Memory B cell (primary cell): ENCODE data around the gene RGS6.

Experiments
- ATAC-seq: fragments of 150-1000 bp; cut with Tn5 transposase; 2 replicates; pipeline ENCODE4 v1.10.0; 2021; ENCODE audit warnings: low read depth, mild to moderate bottlenecking, moderate library complexity
- DNase-seq, 2 donors: peaks; one replicate each; pipeline ENCODE4 v3.0.0; 2022; ENCODE audit warnings: low spot score in 2 of 2
- H3K27ac Mint-ChIP-seq: one replicate; pipeline ENCODE4 v1.8.0; 2022; ENCODE audit warnings: mild to moderate bottlenecking, moderate library complexity, mixed read lengths
- H3K27me3 Mint-ChIP-seq: one replicate; pipeline ENCODE4 v1.8.0; 2022; ENCODE audit warnings: mixed read lengths
- H3K36me3 Mint-ChIP-seq: one replicate; pipeline ENCODE4 v1.8.0; 2022; ENCODE audit warnings: mild to moderate bottlenecking, mixed read lengths
- H3K4me1 Mint-ChIP-seq: one replicate; pipeline ENCODE4 v1.8.0; 2022; ENCODE audit warnings: mixed read lengths
- H3K4me3 Mint-ChIP-seq: one replicate; pipeline ENCODE4 v1.8.0; 2022; ENCODE audit warnings: mild to moderate bottlenecking, moderate library complexity, mixed read lengths
- H3K9me3 Mint-ChIP-seq: one replicate; pipeline ENCODE4 v1.8.0; 2022; ENCODE audit warnings: mixed read lengths

The RGS6 gene

DNA sequence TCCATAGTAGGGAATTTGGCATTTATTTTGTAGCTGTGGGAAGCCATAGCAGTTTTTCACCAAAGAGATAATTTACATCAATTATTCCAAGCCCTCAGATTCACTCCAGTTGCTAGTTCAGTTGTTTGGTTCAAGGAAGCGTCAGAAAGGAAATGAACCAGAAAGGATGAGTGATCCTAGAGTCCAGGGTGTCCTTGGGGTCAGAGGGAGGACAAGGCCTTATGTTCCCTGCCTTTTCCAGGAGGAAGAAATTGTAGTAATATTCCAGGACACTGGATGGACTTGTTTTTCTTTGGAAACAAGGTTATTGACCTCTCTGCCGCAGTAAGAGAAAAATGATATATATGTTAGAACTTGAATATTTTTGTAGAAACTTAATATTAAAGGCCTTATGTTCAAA is 409.5 kb downstream of the RGS6 start:
- Mint-ChIP-seq H3K36me3 (no peaks in the 10 kb centered on the region), H3K4me3 (no peak overlapping the region), H3K4me1 (no peaks in the 10 kb centered on the region), H3K27ac (no peak overlapping the region), H3K9me3 (peaks cover 2% of the 10 kb centered on the region), H3K27me3 (peaks cover 17% of the 10 kb centered on the region)
- ATAC-seq (no peak), DNase-seq (no peak)

DNA sequence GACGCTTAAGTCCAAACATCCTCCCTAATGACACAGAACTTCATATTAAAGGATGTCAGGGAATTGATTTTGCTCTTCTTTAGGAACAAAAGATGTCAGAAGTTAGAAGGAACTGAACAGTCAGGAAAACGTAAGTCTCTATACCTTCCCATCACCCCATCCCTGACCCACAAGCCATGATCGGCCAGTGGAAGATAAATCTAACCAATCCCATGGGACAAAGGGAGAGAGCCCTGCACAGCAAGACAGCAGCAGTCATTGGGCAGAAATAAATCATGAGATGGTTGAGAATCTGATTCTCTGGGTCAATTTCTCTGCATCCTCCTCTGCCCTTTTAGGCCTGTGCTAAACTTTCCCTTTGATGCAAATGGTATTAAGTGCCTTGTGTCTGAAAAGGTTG is 414.9 kb downstream of the RGS6 start:
- Mint-ChIP-seq H3K27ac (no peak overlapping the region), H3K9me3 (no peaks in the 10 kb centered on the region), H3K4me1 (no peaks in the 10 kb centered on the region), H3K36me3 (no peaks in the 10 kb centered on the region), H3K4me3 (no peak overlapping the region), H3K27me3 (peaks cover 8% of the 10 kb centered on the region)
- DNase-seq (no peak), ATAC-seq (no peak)

DNA sequence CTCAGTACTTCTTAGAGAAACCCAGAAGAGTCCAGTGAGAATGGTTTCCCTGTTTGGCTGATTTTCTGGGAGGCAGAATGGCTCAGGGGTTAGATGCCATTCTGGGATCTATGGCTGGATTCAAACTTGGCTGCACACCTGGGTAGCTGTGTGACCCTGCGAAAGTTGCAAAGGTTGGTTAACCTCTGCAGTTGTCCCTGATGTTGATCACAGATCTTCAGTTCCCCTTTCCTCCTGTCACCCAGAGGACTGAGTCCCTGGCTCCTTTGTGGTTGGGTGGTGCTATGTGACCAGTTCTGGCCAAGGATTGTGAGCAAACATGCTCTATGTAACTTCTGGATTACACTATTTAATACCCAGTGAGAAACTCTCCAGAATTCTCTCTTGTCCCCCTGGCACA is 418.0 kb downstream of the RGS6 start:
- peaks cover 11% of the 10 kb centered on the region for H3K27me3 Mint-ChIP-seq
- H3K9me3 Mint-ChIP-seq, result no peaks in the 10 kb centered on the region
- no peak overlapping the region for H3K4me3 Mint-ChIP-seq
- ATAC-seq, result peak; percentile 17
- no peaks in the 10 kb centered on the region for H3K36me3 Mint-ChIP-seq
- no peak for DNase-seq
- H3K4me1 Mint-ChIP-seq, result no peaks in the 10 kb centered on the region
- H3K27ac Mint-ChIP-seq, result no peak overlapping the region

DNA sequence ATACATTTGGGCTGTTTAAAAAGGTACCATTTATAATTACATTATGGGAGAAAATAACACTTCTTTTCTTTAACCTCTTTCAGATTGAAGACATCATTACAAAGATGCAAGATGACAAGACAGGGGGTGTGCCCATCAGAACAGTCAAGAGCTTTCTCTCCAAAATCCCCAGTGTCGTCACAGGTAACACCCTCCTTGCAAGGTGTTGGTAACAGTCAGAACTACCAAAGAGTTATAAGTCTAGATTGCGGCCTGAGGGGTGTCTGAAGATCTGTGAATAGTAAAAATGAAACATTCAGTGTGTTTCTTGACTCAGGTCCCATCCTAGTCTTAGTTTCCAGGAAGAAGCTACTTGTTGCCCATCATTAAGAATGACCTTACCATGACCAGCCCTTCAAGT is 419.8 kb downstream of the RGS6 start:
- Mint-ChIP-seq H3K36me3 (no peaks in the 10 kb centered on the region), H3K27me3 (peaks cover 13% of the 10 kb centered on the region), H3K9me3 (no peaks in the 10 kb centered on the region), H3K4me1 (no peaks in the 10 kb centered on the region), H3K4me3 (no peak overlapping the region), H3K27ac (no peak overlapping the region)
- no peak for ATAC-seq
- DNase-seq, result no peak

DNA sequence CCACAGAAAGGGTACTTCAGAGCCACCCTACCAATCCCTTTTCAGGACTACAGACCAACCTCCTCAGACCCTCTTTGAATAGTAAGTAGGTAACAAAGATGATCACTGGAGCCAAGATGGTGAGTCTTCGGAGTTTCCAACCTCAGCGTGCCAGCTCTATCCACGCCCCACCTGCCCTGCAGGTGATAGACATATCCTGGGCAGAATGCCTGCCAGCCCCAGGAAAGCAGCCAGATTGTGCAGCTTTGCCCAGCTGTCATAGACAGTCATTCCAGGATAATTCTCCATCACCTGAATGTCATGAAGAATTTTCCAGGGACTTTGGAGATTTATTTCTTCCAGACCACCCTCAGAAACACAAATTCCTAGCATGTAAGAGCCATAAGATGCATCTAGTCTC is 434.4 kb downstream of the RGS6 start:
- no peak overlapping the region for H3K4me3 Mint-ChIP-seq
- DNase-seq (no peak), ATAC-seq (no peak)
- no peaks in the 10 kb centered on the region for H3K36me3 Mint-ChIP-seq
- no peak overlapping the region for H3K27ac Mint-ChIP-seq
- no peaks in the 10 kb centered on the region for H3K9me3 Mint-ChIP-seq
- H3K4me1 Mint-ChIP-seq, result no peaks in the 10 kb centered on the region
- peaks cover 9% of the 10 kb centered on the region for H3K27me3 Mint-ChIP-seq

DNA sequence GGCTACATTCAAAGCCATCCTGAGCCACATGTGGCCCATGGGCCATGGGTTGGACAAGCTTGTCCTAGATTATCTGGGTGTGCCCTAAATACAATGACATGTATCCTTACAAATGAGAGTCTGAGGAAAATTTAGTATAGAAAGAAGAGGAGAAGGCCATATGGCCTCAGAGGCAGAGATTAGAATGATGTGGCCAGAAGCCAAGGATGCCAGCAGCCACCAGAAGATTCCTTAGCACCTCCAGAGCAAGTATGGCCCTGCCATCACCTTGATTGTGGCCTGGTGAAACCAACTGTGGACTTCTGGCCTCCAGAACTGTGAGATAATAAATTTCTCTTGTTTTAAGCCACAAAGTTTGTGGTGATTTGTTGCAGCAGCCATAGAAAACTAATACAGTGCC is 436.9 kb downstream of the RGS6 start:
- H3K4me1 Mint-ChIP-seq, result no peaks in the 10 kb centered on the region
- ATAC-seq (no peak), DNase-seq (no peak)
- no peak overlapping the region for H3K4me3 Mint-ChIP-seq
- no peaks in the 10 kb centered on the region for H3K36me3 Mint-ChIP-seq
- H3K27me3 Mint-ChIP-seq, result peaks cover 14% of the 10 kb centered on the region
- H3K9me3 Mint-ChIP-seq, result no peaks in the 10 kb centered on the region
- H3K27ac Mint-ChIP-seq, result no peak overlapping the region

DNA sequence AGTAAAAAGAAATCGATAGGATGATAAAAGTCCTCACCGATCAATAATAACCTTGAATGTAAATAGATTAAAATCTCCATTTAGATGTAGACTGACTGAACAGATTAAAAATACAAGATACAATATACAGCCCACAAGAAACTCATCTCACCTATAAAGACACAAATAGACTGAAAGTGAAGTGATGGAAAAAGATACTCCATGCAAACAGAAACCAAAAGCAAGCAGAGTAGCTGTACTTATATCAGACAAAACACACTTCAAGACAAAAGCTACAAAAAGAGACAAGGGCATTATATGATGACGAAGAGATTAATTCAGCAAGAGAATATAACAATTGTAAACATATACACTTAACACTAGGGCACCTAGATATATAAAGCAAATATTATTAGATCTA is 444.8 kb downstream of the RGS6 start:
- DNase-seq, result no peak
- no peaks in the 10 kb centered on the region for H3K4me1 Mint-ChIP-seq
- H3K9me3 Mint-ChIP-seq, result peaks cover 12% of the 10 kb centered on the region
- H3K27ac Mint-ChIP-seq, result no peak overlapping the region
- ATAC-seq, result no peak
- H3K36me3 Mint-ChIP-seq, result no peaks in the 10 kb centered on the region
- peaks cover 16% of the 10 kb centered on the region for H3K27me3 Mint-ChIP-seq
- no peak overlapping the region for H3K4me3 Mint-ChIP-seq

DNA sequence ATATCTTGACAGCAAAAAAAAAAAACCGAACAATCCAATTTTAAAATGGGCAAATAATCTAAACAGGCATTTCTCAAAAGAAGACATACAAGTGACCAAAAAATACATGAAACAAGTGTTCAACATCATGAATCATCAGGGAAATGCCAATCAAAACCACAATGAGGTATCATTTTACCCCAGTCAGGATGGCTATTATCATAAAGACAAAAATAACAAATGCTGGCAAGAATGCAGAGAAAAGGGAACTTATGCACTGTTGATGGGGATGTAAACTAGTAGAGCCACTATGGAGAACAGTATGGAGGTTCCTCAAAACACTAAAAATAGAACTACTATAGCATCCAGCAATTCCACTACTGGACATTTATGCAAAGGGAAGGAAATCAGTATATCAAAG is 448.2 kb downstream of the RGS6 start:
- DNase-seq, result no peak
- no peak for ATAC-seq
- no peaks in the 10 kb centered on the region for H3K36me3 Mint-ChIP-seq
- H3K4me1 Mint-ChIP-seq, result no peaks in the 10 kb centered on the region
- H3K27ac Mint-ChIP-seq, result no peak overlapping the region
- H3K27me3 Mint-ChIP-seq, result peaks cover 8% of the 10 kb centered on the region
- peaks cover 7% of the 10 kb centered on the region for H3K9me3 Mint-ChIP-seq
- H3K4me3 Mint-ChIP-seq, result no peak overlapping the region

DNA sequence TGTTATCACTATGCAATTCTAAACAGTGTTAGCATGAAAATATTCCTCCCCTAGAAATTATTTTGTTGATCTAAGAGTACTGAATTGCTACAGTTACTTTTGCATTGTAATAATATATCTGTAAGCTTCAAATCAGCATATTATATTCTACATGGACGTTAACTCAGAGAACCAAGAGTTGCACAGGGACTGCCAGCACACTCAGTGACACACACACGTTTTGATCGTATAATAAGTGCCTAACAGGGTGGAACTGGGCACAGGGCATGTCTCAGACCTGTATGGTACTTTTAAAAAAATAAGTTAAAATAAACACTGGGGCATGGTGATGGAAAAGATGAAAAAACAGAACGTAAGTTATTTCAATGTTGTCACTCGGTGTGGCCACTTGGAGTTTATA is 451.6 kb downstream of the RGS6 start:
- DNase-seq (no peak), ATAC-seq (no peak)
- Mint-ChIP-seq H3K27ac (no peak overlapping the region), H3K4me1 (no peaks in the 10 kb centered on the region), H3K36me3 (no peaks in the 10 kb centered on the region), H3K4me3 (no peak overlapping the region), H3K9me3 (peaks cover 3% of the 10 kb centered on the region), H3K27me3 (peaks cover 3% of the 10 kb centered on the region)

DNA sequence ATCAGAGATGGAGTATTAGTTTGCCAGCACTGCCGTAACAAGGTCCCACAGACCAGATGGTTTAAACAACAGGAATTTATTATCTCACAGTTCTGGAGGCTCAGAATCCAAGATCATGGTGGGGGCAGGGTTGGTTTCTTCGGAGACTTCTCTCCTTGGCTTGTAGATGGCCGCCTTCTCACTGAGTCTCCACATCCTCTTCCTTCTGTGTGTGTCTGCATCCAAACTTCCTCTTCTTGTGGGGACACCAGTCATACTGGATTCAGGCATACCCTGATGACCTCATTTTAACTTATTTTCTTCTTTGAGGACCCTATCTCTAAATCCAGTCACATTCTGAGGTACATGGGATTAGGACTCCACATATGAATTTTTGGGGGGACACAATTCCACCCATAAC is 455.5 kb downstream of the RGS6 start:
- H3K4me1 Mint-ChIP-seq, result no peaks in the 10 kb centered on the region
- no peak for DNase-seq
- H3K27ac Mint-ChIP-seq, result no peak overlapping the region
- ATAC-seq, result no peak
- peaks cover 2% of the 10 kb centered on the region for H3K9me3 Mint-ChIP-seq
- H3K27me3 Mint-ChIP-seq, result peaks cover 6% of the 10 kb centered on the region
- no peaks in the 10 kb centered on the region for H3K36me3 Mint-ChIP-seq
- H3K4me3 Mint-ChIP-seq, result no peak overlapping the region

DNA sequence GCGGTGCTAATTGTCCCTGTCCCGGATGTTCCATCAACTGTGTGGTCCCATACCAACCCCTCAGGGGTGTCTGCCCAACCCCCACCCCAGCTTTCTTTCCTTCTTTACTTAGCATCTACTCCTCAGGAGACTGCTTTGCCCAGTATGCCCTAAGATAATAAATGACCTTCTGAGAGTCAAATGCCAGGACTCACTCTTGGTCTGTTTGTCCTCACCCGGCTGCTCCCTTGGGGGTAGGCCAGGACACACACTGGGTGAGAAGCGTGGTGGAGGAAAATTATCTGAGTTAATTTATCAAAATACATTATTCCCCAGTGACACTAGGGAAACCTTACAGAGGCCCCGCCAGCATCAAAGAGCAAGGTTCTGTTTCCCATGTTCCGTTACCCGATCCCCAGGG is 457.0 kb downstream of the RGS6 start:
- Mint-ChIP-seq H3K27me3 (peaks cover 6% of the 10 kb centered on the region), H3K4me3 (no peak overlapping the region), H3K27ac (no peak overlapping the region), H3K4me1 (no peaks in the 10 kb centered on the region), H3K9me3 (peaks cover 10% of the 10 kb centered on the region), H3K36me3 (no peaks in the 10 kb centered on the region)
- ATAC-seq, result no peak
- no peak for DNase-seq

DNA sequence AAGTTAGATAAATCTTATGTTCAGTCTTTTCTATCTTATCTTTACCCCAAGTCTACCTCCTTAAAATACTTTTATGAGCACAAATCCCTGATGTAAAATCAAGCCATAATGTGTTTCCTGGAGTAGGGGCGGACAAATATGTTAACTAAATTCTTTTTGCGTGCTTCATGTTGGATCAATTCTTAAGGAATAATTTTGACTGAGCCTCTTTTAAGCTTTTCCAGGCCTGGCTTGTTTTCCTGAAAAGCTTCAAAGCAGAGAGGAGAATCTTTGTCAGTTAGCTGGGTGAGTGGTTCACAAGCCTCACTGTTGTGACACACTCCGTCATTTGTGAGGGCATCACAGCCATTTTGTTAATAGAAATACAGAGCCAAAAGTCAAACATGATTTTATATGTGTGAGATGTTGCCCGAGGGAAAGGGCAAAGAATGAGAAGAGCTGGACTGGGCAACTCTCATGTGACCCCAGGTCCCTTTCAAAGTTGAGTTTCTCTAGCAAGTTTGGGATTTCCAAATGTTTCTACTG is 468.9 kb downstream of the RGS6 start:
- Mint-ChIP-seq H3K9me3 (peaks cover 2% of the 10 kb centered on the region), H3K27ac (no peak overlapping the region), H3K36me3 (no peaks in the 10 kb centered on the region), H3K4me3 (no peak overlapping the region), H3K4me1 (peaks cover 3% of the 10 kb centered on the region), H3K27me3 (peaks cover 22% of the 10 kb centered on the region)
- DNase-seq (no peak), ATAC-seq (no peak)

DNA sequence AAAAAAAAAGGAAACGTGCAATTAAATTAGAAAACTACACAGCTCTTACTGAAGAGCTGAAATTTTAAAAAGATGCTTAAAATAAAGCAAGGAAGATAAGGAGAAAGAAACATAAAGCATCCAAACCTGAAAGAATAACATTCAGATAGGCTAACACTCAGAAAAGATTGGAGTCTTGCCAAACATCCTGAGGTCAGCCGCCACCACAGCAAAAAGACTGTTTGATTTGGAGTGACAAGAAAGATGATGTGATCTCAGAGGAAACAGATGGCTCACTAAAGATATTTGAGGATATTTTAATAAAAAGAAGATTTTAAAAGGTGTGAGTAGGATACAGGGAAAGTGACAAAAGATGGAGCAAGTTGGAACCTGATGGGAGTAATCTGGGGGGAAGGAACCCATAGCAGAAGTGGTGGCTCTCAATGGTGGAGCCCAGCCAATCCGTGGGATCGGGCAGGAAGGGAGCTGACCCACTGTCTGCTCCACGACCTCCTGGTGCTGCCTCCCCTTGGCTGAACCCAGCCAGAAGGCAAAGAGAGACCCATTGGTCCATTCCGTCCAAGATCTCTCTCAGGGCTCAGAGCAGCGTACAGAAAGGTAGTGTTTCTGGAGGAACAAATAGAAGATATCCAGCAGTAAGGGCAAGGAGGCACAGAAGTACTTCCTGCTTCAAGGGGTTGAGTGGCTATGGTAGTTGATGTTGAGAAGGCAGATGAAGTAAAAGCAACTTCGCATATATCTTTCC is 469.6 kb downstream of the RGS6 start:
- H3K4me3 Mint-ChIP-seq, result no peak overlapping the region
- no peak for DNase-seq
- no peak for ATAC-seq
- H3K27me3 Mint-ChIP-seq, result peaks cover 22% of the 10 kb centered on the region
- H3K4me1 Mint-ChIP-seq, result peaks cover 3% of the 10 kb centered on the region
- H3K27ac Mint-ChIP-seq, result no peak overlapping the region
- H3K36me3 Mint-ChIP-seq, result no peaks in the 10 kb centered on the region
- no peaks in the 10 kb centered on the region for H3K9me3 Mint-ChIP-seq

DNA sequence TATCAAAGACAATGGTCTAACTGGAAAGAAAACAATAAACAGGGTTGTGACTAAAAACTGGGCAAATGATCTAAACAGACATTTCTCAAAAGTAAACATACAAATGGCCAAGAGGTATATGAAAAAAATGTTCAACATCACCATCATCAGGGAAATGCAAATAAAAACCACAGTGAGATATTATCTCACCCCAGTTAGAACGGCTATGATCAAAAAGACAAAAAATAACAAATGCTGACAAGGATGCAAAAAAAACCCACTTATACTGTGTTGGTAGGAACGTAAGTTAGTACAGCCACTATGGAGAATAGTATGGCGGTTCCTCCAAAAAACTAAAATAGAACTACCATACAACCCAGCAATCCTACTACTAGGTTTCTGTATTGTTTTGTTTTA is 470.1 kb downstream of the RGS6 start:
- no peak for ATAC-seq
- Mint-ChIP-seq H3K9me3 (no peaks in the 10 kb centered on the region), H3K4me1 (peaks cover 3% of the 10 kb centered on the region), H3K36me3 (no peaks in the 10 kb centered on the region), H3K4me3 (no peak overlapping the region), H3K27me3 (peaks cover 24% of the 10 kb centered on the region), H3K27ac (no peak overlapping the region)
- DNase-seq, result no peak

DNA sequence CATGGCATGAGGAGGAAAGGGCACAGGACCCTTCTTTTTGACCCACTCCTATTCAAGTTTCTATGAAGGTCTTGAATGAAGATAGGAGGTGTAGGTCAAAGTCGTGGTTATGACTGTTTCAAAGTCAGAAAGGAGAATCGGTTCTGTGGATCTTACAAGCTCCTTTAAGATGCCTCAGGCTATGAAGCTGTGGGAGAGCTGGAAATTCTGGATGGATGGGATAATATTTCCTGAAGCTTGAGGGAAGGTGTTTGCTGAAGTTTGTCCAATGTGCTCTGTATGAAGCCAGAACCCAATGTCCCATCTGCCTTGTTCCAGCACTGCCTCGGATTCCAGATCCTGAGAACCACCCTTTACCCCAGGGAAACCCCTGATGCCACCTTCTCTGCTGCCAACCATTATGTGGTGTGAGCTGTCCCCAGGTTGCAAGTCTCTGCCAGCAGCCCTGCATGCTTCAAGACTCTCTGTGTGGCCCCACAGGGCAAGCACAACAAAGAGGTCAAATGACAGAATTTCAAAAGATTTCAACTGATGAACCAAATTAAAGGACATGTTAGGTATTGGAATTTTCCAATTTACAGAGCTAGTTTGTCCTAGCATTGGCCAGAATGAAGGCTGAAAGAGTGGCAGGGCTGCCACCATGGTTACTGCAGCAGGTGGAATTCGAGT is 472.0 kb downstream of the RGS6 start:
- Mint-ChIP-seq H3K4me3 (no peak overlapping the region), H3K9me3 (peaks cover 1% of the 10 kb centered on the region), H3K36me3 (no peaks in the 10 kb centered on the region), H3K4me1 (peaks cover 3% of the 10 kb centered on the region), H3K27me3 (peaks cover 19% of the 10 kb centered on the region), H3K27ac (no peak overlapping the region)
- no peak for DNase-seq
- ATAC-seq, result no peak
